HUES64 (cell line): ENCODE data around the gene PASK. TPM values are rescaled to one million over a fixed set of nuclear protein-coding genes. Genes with fewer than 3 reads are reported as not detected.
A peak's percentile ranks its signal among the peaks of the same experiment; 100 is the strongest.
"Not testable (repeated sequence)": the region's sequence is repeated elsewhere in the genome, so short reads cannot be mapped to it uniquely, and the experiment has no call there.

ENCODE experiments used
- H3K27ac ChIP-seq: 2 replicates; pipeline ENCODE4 v1.7.0; 2013; ENCODE audit warnings: low read depth, low read length, inconsistent platforms
- H3K27me3 ChIP-seq: 2 replicates; pipeline ENCODE4 v1.6.1; 2013; ENCODE audit warnings: mild to moderate bottlenecking, low read length; ENCODE audit not compliant: insufficient read depth
- H3K36me3 ChIP-seq: 2 replicates; pipeline ENCODE4 v1.6.1; 2013; ENCODE audit warnings: mild to moderate bottlenecking, low read length; ENCODE audit not compliant: insufficient read depth
- H3K4me1 ChIP-seq: 2 replicates; pipeline ENCODE4 v1.6.1; 2013; ENCODE audit warnings: mild to moderate bottlenecking, low read length, moderate library complexity; ENCODE audit not compliant: insufficient read depth
- H3K4me3 ChIP-seq: 2 replicates; pipeline ENCODE4 v1.5.1; 2013; ENCODE audit warnings: mild to moderate bottlenecking, low read length, moderate library complexity
- H3K9ac ChIP-seq: 2 replicates; pipeline ENCODE4 v1.6.1; 2013; ENCODE audit warnings: mild to moderate bottlenecking, low read depth, low read length
- H3K9me3 ChIP-seq: 2 replicates; pipeline ENCODE4 v1.6.1; 2013; ENCODE audit warnings: low read depth, low read length; ENCODE audit not compliant: insufficient read depth
- WGBS: fragments of 150-250, 120-280 bp; methylation state at CpG from one replicate; pipeline ENCODE4 v1.1.7; 2013; ENCODE audit warnings: missing lambda C conversion rate; 5-methylcytosine and 5-hydroxymethylcytosine counted together
- polyA plus RNA-seq, 2 experiments: library from polyadenylated mRNA; stranded (reverse); fragments of 50-300 nt; gene quantifications; one replicate each; pipeline ENCODE4 v1.2.3, GENCODE V29; 2013

Gene PASK
- polyA plus RNA-seq (2013, experiment 1 of 2) = 18.2 TPM
- 16.8 TPM for polyA plus RNA-seq (2013, experiment 2 of 2)

DNA sequence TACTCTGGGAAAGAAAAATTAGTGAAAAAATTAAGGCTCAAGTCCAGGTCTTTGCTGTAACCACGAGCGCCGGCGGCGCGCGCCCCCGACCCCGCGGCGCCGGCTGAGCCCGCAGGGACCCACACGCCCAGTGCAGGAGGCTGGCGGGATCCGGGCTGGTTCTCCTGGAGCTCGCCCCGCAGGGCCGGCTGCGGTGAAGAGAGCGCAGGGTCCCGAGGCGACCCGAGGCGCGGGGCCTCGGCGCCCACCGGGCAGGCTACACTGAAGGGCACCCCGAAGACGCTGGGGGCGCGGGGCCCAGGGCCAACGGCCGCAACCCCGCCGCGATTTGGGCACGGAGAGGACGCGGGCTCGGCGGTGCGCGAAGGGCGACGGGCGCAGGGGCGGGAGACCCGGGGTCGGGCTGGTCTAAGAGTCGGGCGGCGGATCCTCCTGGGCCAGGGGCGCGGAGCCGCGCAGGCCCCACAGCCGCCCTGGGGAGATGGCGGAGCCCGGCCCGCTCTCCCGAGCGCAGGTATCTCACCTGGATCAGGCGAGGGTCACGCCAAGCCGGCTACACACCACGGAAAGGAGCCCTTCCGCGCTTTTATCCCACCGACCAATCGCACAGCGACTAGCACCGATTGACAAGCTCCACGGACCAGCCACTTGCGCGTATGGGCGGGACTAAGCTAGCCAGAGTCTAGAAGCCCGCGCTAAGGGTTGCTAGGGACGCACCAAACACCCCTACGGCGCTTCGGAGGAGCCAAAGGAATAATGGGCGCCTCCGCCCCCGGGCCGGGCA, at the start of gene PASK:
TSS of gene PASK (minus strand) at position 582 of the 784 bp plus-strand sequence. CDS start 6,440 bp downstream, outside the sequence.
- H3K27ac ChIP-seq = no peak within 1 kb of the TSS
- under 1% methylated on average over 88 of the region's 88 CpGs for WGBS
- H3K27me3 ChIP-seq = peaks cover 8% of the 10 kb centered on the region; the same call in 1 of the 2 replicates
- H3K4me3 ChIP-seq = peak within 1 kb of the TSS; percentile 81
- no peaks in the 10 kb centered on the region for H3K9me3 ChIP-seq
- H3K36me3 ChIP-seq = 0 out of 2 replicates have a peak, but pooled peaks cover 6% of the 10 kb centered on the region
- H3K4me1 ChIP-seq = peaks cover 11% of the 10 kb centered on the region; the same call in 1 of the 2 replicates
- H3K9ac ChIP-seq = peak within 1 kb of the TSS; percentile 79

DNA sequence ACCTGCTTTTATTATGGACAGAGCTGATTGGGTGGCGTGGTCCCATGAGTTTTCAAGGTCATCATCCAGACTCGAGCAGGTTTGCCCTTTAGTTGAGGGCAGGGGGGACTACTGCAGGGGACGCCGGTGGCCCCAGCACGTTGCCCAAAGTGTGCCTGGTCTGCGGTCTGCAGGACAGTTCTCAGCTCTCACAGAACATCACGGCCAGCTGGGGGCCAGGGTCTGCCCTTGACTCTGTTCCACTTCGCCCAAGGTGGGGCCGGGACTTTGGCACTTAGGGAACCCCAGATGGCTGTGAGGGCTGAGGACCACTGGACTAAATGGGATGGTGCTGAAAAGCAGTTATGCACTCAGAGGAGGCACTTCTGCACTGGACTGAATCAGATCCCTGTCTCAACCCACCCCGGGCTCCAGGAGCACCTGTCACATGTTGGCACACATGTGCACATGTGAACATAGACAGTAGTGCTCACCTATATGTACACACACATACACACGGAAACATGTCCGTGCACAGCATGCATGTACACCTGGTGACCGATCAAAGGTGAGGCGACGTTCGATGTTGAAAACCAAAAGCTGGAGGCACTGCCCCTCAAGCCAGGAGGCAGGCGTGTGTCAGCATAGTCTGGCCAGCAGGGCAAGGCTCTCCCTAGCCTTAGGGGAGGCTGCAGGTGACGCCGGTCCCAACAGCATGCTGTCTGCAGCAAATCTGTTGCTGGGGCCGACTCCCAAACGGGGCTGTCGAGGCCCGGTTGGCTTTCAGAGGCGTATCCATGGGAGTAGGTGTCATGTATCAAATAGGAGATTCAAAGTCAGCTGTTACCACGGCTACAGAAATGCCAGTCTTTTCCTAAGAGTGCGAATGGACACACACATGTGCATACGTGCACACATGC, 49.4 kb upstream of the PASK start:
- Histone ChIP-seq H3K9me3 (no peaks in the 10 kb centered on the region), H3K36me3 (no peaks in the 10 kb centered on the region), H3K4me1 (no peaks in the 10 kb centered on the region), H3K4me3 (no peak overlapping the region), H3K27me3 (no peaks in the 10 kb centered on the region), H3K27ac (no peak overlapping the region), H3K9ac (no peak overlapping the region)
- 89% methylated on average over 27 of the region's 27 CpGs for WGBS

DNA sequence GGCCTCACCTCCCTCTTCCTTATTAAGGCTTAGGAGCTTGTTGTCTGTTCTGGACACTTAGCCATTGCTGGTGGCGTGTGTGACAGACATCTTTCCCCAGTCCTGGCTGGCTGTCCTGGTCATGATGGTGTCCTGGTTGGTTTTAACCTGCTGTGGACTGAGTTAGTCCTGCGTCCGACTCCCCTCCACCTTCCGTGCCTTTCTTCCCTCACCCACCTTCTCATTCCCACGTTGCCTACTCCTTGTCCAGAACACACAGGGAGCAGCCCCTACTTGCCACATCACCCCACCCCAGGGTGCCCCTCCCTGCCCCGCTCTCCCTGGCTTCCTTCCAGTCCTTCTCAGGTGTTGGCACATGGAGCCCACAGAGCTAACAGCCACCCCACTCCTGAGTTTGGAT, 48.7 kb upstream of the PASK start:
- H3K4me3 ChIP-seq = no peak overlapping the region
- 90% methylated on average over 6 of the region's 6 CpGs for WGBS
- H3K36me3 ChIP-seq = no peaks in the 10 kb centered on the region
- H3K27me3 ChIP-seq = no peaks in the 10 kb centered on the region
- no peaks in the 10 kb centered on the region for H3K4me1 ChIP-seq
- no peaks in the 10 kb centered on the region for H3K9me3 ChIP-seq
- no peak overlapping the region for H3K27ac ChIP-seq
- H3K9ac ChIP-seq = no peak overlapping the region

DNA sequence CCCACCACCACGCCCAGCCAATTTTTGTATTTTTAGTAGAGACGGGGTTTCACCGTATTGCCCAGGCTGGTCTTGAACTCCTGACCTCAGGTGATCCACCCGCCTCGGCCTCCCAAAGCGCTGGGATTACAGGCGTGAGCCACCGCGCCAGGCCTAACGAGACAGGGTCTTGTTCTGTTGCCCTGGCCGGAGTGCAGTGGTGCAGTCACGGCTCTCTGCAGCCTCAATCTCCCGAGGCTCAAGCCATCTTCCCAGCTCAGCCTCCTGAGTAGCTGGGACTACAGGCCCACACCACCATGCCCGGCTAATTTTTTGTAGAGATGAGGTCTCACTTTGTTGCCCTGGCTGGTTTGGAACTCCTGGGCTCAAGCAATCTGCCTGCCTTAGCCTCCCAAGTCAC, 48.0 kb upstream of the PASK start:
- H3K4me1 ChIP-seq = not testable (repeated sequence)

DNA sequence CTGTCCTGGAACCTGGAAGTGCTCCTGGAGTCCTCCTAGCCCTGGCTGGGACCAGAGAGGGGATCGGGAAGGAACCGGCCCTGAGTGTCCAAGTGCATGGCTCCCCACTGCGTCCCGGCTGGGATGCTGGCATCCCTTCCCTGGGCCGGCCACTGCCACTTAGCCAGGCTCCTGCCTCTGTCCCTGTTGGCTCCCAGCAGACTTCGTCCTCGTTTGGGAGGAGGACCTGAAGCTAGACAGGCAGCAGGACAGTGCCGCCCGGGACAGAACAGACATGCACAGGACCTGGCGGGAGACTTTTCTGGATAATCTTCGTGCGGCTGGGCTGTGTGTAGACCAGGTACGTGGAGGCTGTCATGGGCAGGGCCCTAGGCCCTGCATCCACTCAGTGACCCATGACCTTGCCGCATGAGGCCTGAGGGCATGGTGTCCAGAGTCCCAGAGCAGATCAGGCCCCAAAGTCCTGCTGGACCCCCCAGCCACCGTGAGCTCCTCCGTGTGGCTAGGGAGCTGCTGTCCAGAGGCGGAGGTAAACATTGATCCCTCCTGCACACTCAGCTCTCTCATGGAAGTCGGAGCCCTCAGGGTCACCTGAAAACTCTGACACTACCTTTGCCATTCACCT, 46.3 kb upstream of the PASK start:
- Histone ChIP-seq H3K4me1 (no peaks in the 10 kb centered on the region), H3K4me3 (no peak overlapping the region), H3K9ac (no peak overlapping the region), H3K27me3 (no peaks in the 10 kb centered on the region), H3K36me3 (no peaks in the 10 kb centered on the region), H3K9me3 (no peaks in the 10 kb centered on the region), H3K27ac (no peak overlapping the region)
- 92% methylated on average over 18 of the region's 18 CpGs for WGBS

More for the DNA sequence above, 48.0 kb upstream of the PASK start:
- H3K9me3 ChIP-seq, H3K9ac ChIP-seq, H3K27me3 ChIP-seq, H3K4me3 ChIP-seq, H3K36me3 ChIP-seq, H3K27ac ChIP-seq: not testable (repeated sequence)
- 96% methylated on average over 14 of the region's 14 CpGs for WGBS

DNA sequence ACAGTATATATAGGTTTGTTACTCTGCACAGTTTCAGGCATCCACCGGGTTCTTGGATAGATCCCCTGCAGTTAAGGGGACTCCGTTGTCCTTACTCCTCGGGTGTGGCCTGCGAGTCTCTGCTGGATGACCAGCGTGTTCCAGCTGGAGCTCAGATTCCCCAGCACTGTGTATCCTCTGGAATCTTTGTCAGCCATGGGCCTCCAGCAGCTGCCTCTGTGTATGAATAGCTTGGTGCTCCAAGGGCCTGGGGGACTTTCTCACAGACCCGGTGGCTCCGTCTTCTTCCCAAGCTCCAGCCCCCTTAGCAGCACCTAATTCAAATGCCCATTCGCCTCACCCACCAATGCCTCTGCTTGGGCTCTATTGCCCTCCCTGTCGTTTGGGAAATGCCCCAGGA, 45.5 kb upstream of the PASK start:
- Histone ChIP-seq H3K9me3 (no peaks in the 10 kb centered on the region), H3K4me1 (no peaks in the 10 kb centered on the region), H3K4me3 (no peak overlapping the region), H3K9ac (no peak overlapping the region), H3K36me3 (no peaks in the 10 kb centered on the region), H3K27me3 (no peaks in the 10 kb centered on the region), H3K27ac (no peak overlapping the region)
- 89% methylated on average over 9 of the region's 9 CpGs for WGBS

DNA sequence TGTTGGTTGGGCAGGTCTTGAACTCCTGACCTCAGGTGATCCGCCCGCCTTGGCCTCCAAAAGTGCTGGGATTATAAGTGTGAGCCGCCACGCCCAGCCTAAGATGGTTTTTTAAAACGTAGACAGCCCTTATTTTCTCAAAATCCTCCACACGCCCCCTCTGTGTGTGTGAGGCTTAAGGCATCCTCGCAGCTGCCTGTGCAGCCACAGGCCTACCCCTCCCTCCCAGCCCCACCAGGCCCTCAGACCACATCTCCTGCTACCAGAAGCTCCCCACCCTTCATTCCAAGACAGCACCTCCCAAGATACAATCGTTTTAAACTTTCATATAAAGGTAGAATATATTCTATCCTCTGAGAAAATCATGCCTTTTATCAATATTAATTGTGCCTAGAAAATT, 44.0 kb upstream of the PASK start:
- Histone ChIP-seq H3K9ac (no peak overlapping the region), H3K4me1 (0 out of 2 replicates have a peak, but pooled peaks cover 2% of the 10 kb centered on the region), H3K27ac (no peak overlapping the region), H3K36me3 (no peaks in the 10 kb centered on the region), H3K9me3 (no peaks in the 10 kb centered on the region), H3K4me3 (no peak overlapping the region), H3K27me3 (no peaks in the 10 kb centered on the region)
- 89% methylated on average over 7 of the region's 8 CpGs for WGBS

DNA sequence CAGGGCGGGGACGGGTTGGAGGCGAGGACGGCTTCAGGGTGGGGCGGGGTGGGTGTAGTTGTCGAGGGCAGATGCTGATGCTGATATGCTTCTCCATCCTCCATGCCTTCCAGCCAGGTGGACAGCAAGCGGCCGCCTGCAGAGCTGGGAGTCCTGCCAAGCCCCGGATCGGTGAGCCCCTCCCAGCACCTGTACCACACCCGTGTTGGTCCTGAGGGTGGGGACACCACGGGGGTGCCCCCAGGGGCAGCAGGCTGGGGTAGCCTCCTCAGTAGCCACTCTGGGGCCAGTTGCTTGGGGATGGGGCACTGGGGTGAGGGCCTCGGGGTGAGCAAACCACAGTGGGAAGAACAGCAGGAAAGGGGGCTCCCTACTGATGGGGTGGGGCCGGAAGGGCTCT, 41.8 kb upstream of the PASK start:
- no peaks in the 10 kb centered on the region for H3K27me3 ChIP-seq
- H3K36me3 ChIP-seq = no peaks in the 10 kb centered on the region
- no peak overlapping the region for H3K4me3 ChIP-seq
- no peak overlapping the region for H3K27ac ChIP-seq
- H3K9ac ChIP-seq = no peak overlapping the region
- 89% methylated on average over 8 of the region's 14 CpGs for WGBS
- H3K4me1 ChIP-seq = 0 out of 2 replicates have a peak, but pooled peaks cover 5% of the 10 kb centered on the region
- no peaks in the 10 kb centered on the region for H3K9me3 ChIP-seq

DNA sequence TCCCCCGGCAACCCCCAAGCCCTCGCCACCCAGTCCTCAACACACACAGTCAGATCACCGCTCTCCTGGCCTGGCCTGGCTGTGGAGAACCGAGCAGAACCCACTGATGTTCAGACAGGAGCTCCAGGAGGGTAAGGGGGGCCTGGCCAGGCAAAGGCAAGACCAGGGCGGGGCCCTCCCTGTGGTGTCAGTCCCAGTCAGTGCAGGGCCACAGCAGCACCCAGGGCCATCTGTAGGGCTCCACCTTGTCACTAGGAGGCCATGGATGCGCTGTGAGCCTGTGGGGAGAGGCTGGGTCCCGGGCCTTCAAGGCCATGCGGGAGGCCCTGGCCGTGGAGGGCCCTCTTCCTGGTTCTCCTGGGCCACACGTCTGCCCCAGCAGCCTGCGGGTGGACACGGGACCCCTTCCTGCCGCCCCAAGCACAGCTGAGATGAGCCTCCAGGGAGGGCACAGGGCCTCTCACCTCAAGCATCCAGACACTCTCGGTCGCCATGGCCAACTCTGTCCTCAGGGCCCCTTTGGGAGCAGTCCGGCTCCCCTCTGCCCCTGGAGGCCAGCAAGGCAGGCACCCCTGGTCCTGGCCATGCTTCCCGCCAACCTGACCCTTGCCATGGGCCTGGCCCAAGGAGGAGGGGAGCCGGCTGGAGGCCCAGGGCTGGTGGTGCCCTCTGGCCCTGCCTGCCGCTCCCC, 41.2 kb upstream of the PASK start:
- no peaks in the 10 kb centered on the region for H3K27me3 ChIP-seq
- no peak overlapping the region for H3K4me3 ChIP-seq

DNA sequence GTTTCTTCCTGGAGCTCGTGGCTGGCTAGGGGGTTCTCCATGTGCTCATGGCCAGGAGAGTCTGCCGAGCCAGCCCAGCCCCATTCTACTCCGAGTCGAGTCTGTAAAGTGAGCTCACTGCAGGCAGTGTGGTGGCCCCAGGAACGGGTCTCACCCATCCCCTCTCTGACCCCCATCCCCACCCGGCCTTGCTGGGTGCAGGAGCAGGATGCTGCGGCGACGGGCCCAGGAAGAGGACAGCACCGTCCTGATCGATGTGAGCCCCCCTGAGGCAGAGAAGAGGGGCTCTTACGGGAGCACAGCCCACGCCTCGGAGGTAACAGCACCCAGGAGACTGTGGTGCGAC, 40.6 kb upstream of the PASK start:
- Histone ChIP-seq H3K4me1 (0 out of 2 replicates have a peak, but pooled peaks cover 5% of the 10 kb centered on the region), H3K9me3 (no peaks in the 10 kb centered on the region), H3K27me3 (no peaks in the 10 kb centered on the region), H3K27ac (no peak overlapping the region), H3K9ac (no peak overlapping the region), H3K36me3 (no peaks in the 10 kb centered on the region), H3K4me3 (no peak overlapping the region)
- 92% methylated on average over 15 of the region's 15 CpGs for WGBS

More for the DNA sequence above, 41.2 kb upstream of the PASK start:
- Histone ChIP-seq H3K9me3 (no peaks in the 10 kb centered on the region), H3K9ac (no peak overlapping the region), H3K4me1 (0 out of 2 replicates have a peak, but pooled peaks cover 5% of the 10 kb centered on the region), H3K36me3 (no peaks in the 10 kb centered on the region), H3K27ac (no peak overlapping the region)
- 93% methylated on average over 19 of the region's 19 CpGs for WGBS
